Measurements from ENCODE around the gene NOL4L.

Gene NOL4L

GRCh38 chr20:32439132-32439829 is 145.9 kb downstream of the NOL4L start:
- Histone ChIP-seq H3K4me3 (ENCODE audit: low read depth, low read length) (no peak overlapping the region), H3K4me1 (ENCODE audit: control insufficient read depth, insufficient read depth, low read length) (no peaks in the 10 kb centered on the region), H3K9ac (ENCODE audit: low read depth, low read length) (no peak overlapping the region), H3K36me3 (ENCODE audit: control insufficient read depth, insufficient read depth, low read length) (peaks cover 33% of the 10 kb centered on the region), H3K9me3 (ENCODE audit: control insufficient read depth, insufficient read depth, low read length) (no peaks in the 10 kb centered on the region), H3K27ac (ENCODE audit: low read depth, low read length) (no peak overlapping the region), H3K27me3 (ENCODE audit: control insufficient read depth, insufficient read depth, low read length) (no peaks in the 10 kb centered on the region)

DNA sequence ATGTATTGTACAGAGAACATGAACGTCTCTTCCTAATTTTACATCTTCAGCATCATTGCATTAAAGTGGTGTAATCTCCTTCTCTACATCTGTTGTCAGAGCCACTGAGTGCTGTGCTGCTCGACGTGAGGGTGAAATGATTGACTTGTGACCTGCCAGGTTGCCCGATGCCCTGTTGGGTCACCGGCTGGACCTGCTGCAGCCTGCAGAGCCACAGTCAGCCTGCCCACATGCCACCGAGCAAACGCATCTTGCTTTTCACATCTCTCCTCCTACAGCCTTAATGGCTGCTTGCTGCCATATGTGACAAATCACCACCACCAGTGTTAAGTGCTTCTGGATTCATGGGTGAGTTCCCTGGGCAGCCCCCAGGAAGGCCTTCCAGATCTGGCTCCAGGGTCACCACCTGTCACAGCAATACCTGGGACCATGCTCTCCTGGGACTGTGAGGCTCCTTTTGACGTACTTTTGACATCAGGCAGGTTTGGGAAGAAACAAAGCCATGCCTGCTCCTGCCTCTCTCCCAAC is 146.7 kb downstream of the NOL4L start:
- no peaks in the 10 kb centered on the region for H3K4me1 ChIP-seq (ENCODE audit: control insufficient read depth, insufficient read depth, low read length)
- peaks cover 36% of the 10 kb centered on the region for H3K36me3 ChIP-seq (ENCODE audit: control insufficient read depth, insufficient read depth, low read length)
- H3K27me3 ChIP-seq (ENCODE audit: control insufficient read depth, insufficient read depth, low read length): no peaks in the 10 kb centered on the region
- no peaks in the 10 kb centered on the region for H3K9me3 ChIP-seq (ENCODE audit: control insufficient read depth, insufficient read depth, low read length)
- no peak overlapping the region for H3K27ac ChIP-seq (ENCODE audit: low read depth, low read length)
- H3K9ac ChIP-seq (ENCODE audit: low read depth, low read length): no peak overlapping the region
- no peak overlapping the region for H3K4me3 ChIP-seq (ENCODE audit: low read depth, low read length)

- Histone ChIP-seq H3K9ac (ENCODE audit: low read depth, low read length) (no peak overlapping the region), H3K27ac (ENCODE audit: low read depth, low read length) (no peak overlapping the region), H3K36me3 (ENCODE audit: control insufficient read depth, insufficient read depth, low read length) (peaks cover 43% of the 10 kb centered on the region), H3K9me3 (ENCODE audit: control insufficient read depth, insufficient read depth, low read length) (no peaks in the 10 kb centered on the region), H3K4me1 (ENCODE audit: control insufficient read depth, insufficient read depth, low read length) (no peaks in the 10 kb centered on the region), H3K4me3 (ENCODE audit: low read depth, low read length) (no peak overlapping the region), H3K27me3 (ENCODE audit: control insufficient read depth, insufficient read depth, low read length) (no peaks in the 10 kb centered on the region)
These were observed 147.6 kb downstream of the NOL4L start for GRCh38 chr20:32437391-32438074.

DNA sequence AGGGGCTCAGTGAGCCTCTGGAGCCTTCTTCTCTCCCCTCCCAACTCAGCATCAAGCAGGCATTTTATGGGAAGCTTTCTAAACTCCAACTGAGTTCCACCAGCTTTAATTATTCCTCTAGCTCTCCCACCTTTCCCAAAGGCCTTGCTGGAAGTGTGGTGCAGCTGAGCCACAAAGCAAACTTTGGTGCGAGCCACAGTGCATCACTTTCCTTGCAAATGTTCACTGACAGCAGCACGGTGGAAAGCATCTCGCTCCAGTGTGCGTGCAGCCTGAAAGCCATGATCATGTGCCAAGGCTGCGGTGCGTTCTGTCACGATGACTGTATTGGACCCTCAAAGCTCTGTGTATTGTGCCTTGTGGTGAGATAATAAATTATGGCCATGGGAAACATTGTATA is 148.2 kb downstream of the NOL4L start:
- Histone ChIP-seq H3K4me3 (ENCODE audit: low read depth, low read length) (no peak overlapping the region), H3K36me3 (ENCODE audit: control insufficient read depth, insufficient read depth, low read length) (peaks cover 48% of the 10 kb centered on the region), H3K27ac (ENCODE audit: low read depth, low read length) (no peak overlapping the region), H3K9ac (ENCODE audit: low read depth, low read length) (no peak overlapping the region), H3K27me3 (ENCODE audit: control insufficient read depth, insufficient read depth, low read length) (no peaks in the 10 kb centered on the region), H3K9me3 (ENCODE audit: control insufficient read depth, insufficient read depth, low read length) (no peaks in the 10 kb centered on the region), H3K4me1 (ENCODE audit: control insufficient read depth, insufficient read depth, low read length) (no peaks in the 10 kb centered on the region)

DNA sequence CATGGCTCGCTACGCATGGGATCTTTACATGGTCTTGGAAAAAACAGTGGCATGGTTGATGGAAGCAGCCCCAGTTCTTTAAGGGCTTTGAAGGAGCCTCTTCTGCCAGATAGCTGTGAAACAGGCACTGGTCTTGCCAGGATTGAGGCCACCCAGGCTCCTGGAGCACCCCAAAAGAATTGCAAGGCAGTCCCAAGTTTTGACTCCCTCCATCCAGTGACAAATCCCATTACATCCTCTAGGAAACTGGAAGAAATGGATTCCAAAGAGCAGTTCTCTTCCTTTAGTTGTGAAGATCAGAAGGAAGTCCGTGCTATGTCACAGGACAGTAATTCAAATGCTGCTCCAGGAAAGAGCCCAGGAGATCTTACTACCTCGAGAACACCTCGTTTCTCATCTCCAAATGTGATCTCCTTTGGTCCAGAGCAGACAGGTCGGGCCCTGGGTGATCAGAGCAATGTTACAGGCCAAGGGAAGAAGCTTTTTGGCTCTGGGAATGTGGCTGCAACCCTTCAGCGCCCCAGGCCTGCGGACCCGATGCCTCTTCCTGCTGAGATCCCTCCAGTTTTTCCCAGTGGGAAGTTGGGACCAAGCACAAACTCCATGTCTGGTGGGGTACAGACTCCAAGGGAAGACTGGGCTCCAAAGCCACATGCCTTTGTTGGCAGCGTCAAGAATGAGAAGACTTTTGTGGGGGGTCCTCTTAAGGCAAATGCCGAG is 148.8 kb downstream of the NOL4L start:
- no peak overlapping the region for H3K4me3 ChIP-seq (ENCODE audit: low read depth, low read length)
- no peaks in the 10 kb centered on the region for H3K9me3 ChIP-seq (ENCODE audit: control insufficient read depth, insufficient read depth, low read length)
- no peak overlapping the region for H3K27ac ChIP-seq (ENCODE audit: low read depth, low read length)
- H3K4me1 ChIP-seq (ENCODE audit: control insufficient read depth, insufficient read depth, low read length): no peaks in the 10 kb centered on the region
- H3K27me3 ChIP-seq (ENCODE audit: control insufficient read depth, insufficient read depth, low read length): no peaks in the 10 kb centered on the region
- H3K36me3 ChIP-seq (ENCODE audit: control insufficient read depth, insufficient read depth, low read length): peaks cover 54% of the 10 kb centered on the region
- no peak overlapping the region for H3K9ac ChIP-seq (ENCODE audit: low read depth, low read length)

GRCh38 chr20:32435449-32436107 is 149.6 kb downstream of the NOL4L start:
- Histone ChIP-seq H3K36me3 (ENCODE audit: control insufficient read depth, insufficient read depth, low read length) (peaks cover 60% of the 10 kb centered on the region), H3K4me1 (ENCODE audit: control insufficient read depth, insufficient read depth, low read length) (no peaks in the 10 kb centered on the region), H3K27me3 (ENCODE audit: control insufficient read depth, insufficient read depth, low read length) (no peaks in the 10 kb centered on the region), H3K27ac (ENCODE audit: low read depth, low read length) (no peak overlapping the region), H3K9me3 (ENCODE audit: control insufficient read depth, insufficient read depth, low read length) (no peaks in the 10 kb centered on the region), H3K9ac (ENCODE audit: low read depth, low read length) (no peak overlapping the region), H3K4me3 (ENCODE audit: low read depth, low read length) (no peak overlapping the region)

- Histone ChIP-seq H3K9me3 (ENCODE audit: control insufficient read depth, insufficient read depth, low read length) (no peaks in the 10 kb centered on the region), H3K27me3 (ENCODE audit: control insufficient read depth, insufficient read depth, low read length) (no peaks in the 10 kb centered on the region), H3K36me3 (ENCODE audit: control insufficient read depth, insufficient read depth, low read length) (peaks cover 64% of the 10 kb centered on the region), H3K9ac (ENCODE audit: low read depth, low read length) (no peak overlapping the region), H3K4me1 (ENCODE audit: control insufficient read depth, insufficient read depth, low read length) (no peaks in the 10 kb centered on the region), H3K27ac (ENCODE audit: low read depth, low read length) (no peak overlapping the region), H3K4me3 (ENCODE audit: low read depth, low read length) (no peak overlapping the region)
These were observed 150.7 kb downstream of the NOL4L start for GRCh38 chr20:32434434-32434833.

- no peak overlapping the region for H3K27ac ChIP-seq (ENCODE audit: low read depth, low read length)
- H3K4me1 ChIP-seq (ENCODE audit: control insufficient read depth, insufficient read depth, low read length): no peaks in the 10 kb centered on the region
- H3K9me3 ChIP-seq (ENCODE audit: control insufficient read depth, insufficient read depth, low read length): no peaks in the 10 kb centered on the region
- H3K4me3 ChIP-seq (ENCODE audit: low read depth, low read length): no peak overlapping the region
- no peaks in the 10 kb centered on the region for H3K27me3 ChIP-seq (ENCODE audit: control insufficient read depth, insufficient read depth, low read length)
- peaks cover 69% of the 10 kb centered on the region for H3K36me3 ChIP-seq (ENCODE audit: control insufficient read depth, insufficient read depth, low read length)
- H3K9ac ChIP-seq (ENCODE audit: low read depth, low read length): no peak overlapping the region
These were observed 151.7 kb downstream of the NOL4L start for GRCh38 chr20:32433311-32434021.

GRCh38 chr20:32432277-32432676 is 152.9 kb downstream of the NOL4L start:
- Histone ChIP-seq H3K27ac (ENCODE audit: low read depth, low read length) (no peak overlapping the region), H3K4me1 (ENCODE audit: control insufficient read depth, insufficient read depth, low read length) (no peaks in the 10 kb centered on the region), H3K27me3 (ENCODE audit: control insufficient read depth, insufficient read depth, low read length) (no peaks in the 10 kb centered on the region), H3K36me3 (ENCODE audit: control insufficient read depth, insufficient read depth, low read length) (peaks cover 68% of the 10 kb centered on the region), H3K9me3 (ENCODE audit: control insufficient read depth, insufficient read depth, low read length) (no peaks in the 10 kb centered on the region), H3K4me3 (ENCODE audit: low read depth, low read length) (no peak overlapping the region), H3K9ac (ENCODE audit: low read depth, low read length) (no peak overlapping the region)

DNA sequence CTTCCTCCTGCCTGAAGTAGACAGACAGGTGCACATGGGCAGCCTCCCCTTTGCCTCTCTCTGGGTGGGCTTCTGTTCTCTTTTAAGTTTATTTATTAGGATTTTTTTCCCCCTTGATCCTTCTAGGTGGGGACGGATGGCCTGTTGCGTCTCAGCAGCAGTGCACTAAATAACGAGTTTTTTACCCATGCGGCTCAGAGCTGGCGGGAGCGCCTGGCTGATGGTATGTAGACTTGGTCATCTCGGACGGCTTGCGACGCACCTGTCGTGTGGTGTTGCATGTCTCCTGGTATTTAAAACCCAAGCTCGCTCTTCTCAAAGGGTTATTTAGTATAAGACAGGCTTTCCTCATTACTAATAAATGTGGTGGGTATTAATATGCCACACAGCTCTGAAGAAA is 153.7 kb downstream of the NOL4L start:
- H3K27me3 ChIP-seq (ENCODE audit: control insufficient read depth, insufficient read depth, low read length): no peaks in the 10 kb centered on the region
- no peak overlapping the region for H3K9ac ChIP-seq (ENCODE audit: low read depth, low read length)
- no peaks in the 10 kb centered on the region for H3K9me3 ChIP-seq (ENCODE audit: control insufficient read depth, insufficient read depth, low read length)
- H3K27ac ChIP-seq (ENCODE audit: low read depth, low read length): no peak overlapping the region
- peaks cover 65% of the 10 kb centered on the region for H3K36me3 ChIP-seq (ENCODE audit: control insufficient read depth, insufficient read depth, low read length)
- no peaks in the 10 kb centered on the region for H3K4me1 ChIP-seq (ENCODE audit: control insufficient read depth, insufficient read depth, low read length)
- H3K4me3 ChIP-seq (ENCODE audit: low read depth, low read length): no peak overlapping the region

All from HUES48 (cell line).